ENCODE data around the gene CREG2. TPM values are rescaled to one million over a fixed set of nuclear protein-coding genes. Genes with fewer than 3 reads are reported as not detected.

CREG2 gene
- total RNA-seq, 1 experiment from 2014 or later = 1.3 TPM

GRCh38 chr2:101415220-101415619 lies 27.9 kb upstream of the CREG2 start:
- TF ChIP-seq CTCF (IDR thresholded peaks at IDR 0.05; ENCODE audit: unreplicated experiment) = no peak
- intact Hi-C loops (cut with micrococcal nuclease; ENCODE audit: unreplicated experiment) = loop anchor here (10.0 kb wide), 2 partner anchors 280 to 1030 kb away; partner anchors contain the start of gene MAP4K4
- no TSS peak for BruUV-seq (replicated peaks)
- Mint-ChIP-seq H3K27me3 (ENCODE audit: unreplicated experiment) (no peaks in the 10 kb centered on the region), H3K27ac (ENCODE audit: unreplicated experiment) (no peak overlapping the region), H3K4me1 (ENCODE audit: low read depth, unreplicated experiment) (peaks cover 5% of the 10 kb centered on the region), H3K36me3 (ENCODE audit: insufficient read depth, unreplicated experiment) (no peaks in the 10 kb centered on the region), H3K9me3 (ENCODE audit: low read depth, unreplicated experiment) (no peaks in the 10 kb centered on the region), H3K4me3 (ENCODE audit: low read depth, unreplicated experiment) (no peak overlapping the region)
- DNase-seq = no peak
- CTCF ChIA-PET = interaction anchor here (0.6 kb wide), 1 partner anchor 1208 kb away, joined by 9 read pairs; no protein-coding TSS in a partner anchor

GRCh38 chr2:101412092-101412694 lies 24.9 kb upstream of the CREG2 start:
- CTCF ChIA-PET = no interaction called here
- H3K27ac Mint-ChIP-seq (ENCODE audit: unreplicated experiment) = no peak overlapping the region
- peaks cover 5% of the 10 kb centered on the region for H3K4me1 Mint-ChIP-seq (ENCODE audit: low read depth, unreplicated experiment)
- intact Hi-C loops (cut with micrococcal nuclease; ENCODE audit: unreplicated experiment) = loop anchor here (10.0 kb wide), 2 partner anchors 283 to 1033 kb away; partner anchors contain the start of gene MAP4K4
- H3K9me3 Mint-ChIP-seq (ENCODE audit: low read depth, unreplicated experiment) = no peaks in the 10 kb centered on the region
- H3K4me3 Mint-ChIP-seq (ENCODE audit: low read depth, unreplicated experiment) = no peak overlapping the region
- no peaks in the 10 kb centered on the region for H3K36me3 Mint-ChIP-seq (ENCODE audit: insufficient read depth, unreplicated experiment)
- no peaks in the 10 kb centered on the region for H3K27me3 Mint-ChIP-seq (ENCODE audit: unreplicated experiment)
- no peak for DNase-seq
- no TSS peak for BruUV-seq (replicated peaks)
- no peak for TF ChIP-seq CTCF (IDR thresholded peaks at IDR 0.05; ENCODE audit: unreplicated experiment)

- Mint-ChIP-seq H3K36me3 (ENCODE audit: insufficient read depth, unreplicated experiment) (no peaks in the 10 kb centered on the region), H3K27me3 (ENCODE audit: unreplicated experiment) (no peaks in the 10 kb centered on the region), H3K4me1 (ENCODE audit: low read depth, unreplicated experiment) (peaks cover 5% of the 10 kb centered on the region), H3K4me3 (ENCODE audit: low read depth, unreplicated experiment) (no peak overlapping the region), H3K27ac (ENCODE audit: unreplicated experiment) (no peak overlapping the region), H3K9me3 (ENCODE audit: low read depth, unreplicated experiment) (no peaks in the 10 kb centered on the region)
- CTCF ChIA-PET = interaction anchor here (0.6 kb wide), 1 partner anchor 560 kb away, joined by 3 read pairs; no protein-coding TSS in a partner anchor
- no peak for DNase-seq
- no TSS peak for BruUV-seq (replicated peaks)
- intact Hi-C loops (cut with micrococcal nuclease; ENCODE audit: unreplicated experiment) = loop anchor here (10.0 kb wide), 2 partner anchors 284 to 1034 kb away; partner anchors contain the start of gene MAP4K4
- no peak for TF ChIP-seq CTCF (IDR thresholded peaks at IDR 0.05; ENCODE audit: unreplicated experiment)
These were observed 23.4 kb upstream of the CREG2 start for GRCh38 chr2:101410746-101411145.

GRCh38 chr2:101410114-101410513 lies 22.8 kb upstream of the CREG2 start:
- no peaks in the 10 kb centered on the region for H3K9me3 Mint-ChIP-seq (ENCODE audit: low read depth, unreplicated experiment)
- no TSS peak for BruUV-seq (replicated peaks)
- H3K4me3 Mint-ChIP-seq (ENCODE audit: low read depth, unreplicated experiment) = no peak overlapping the region
- peaks cover 5% of the 10 kb centered on the region for H3K4me1 Mint-ChIP-seq (ENCODE audit: low read depth, unreplicated experiment)
- intact Hi-C loops (cut with micrococcal nuclease; ENCODE audit: unreplicated experiment) = loop anchor here (10.0 kb wide), 2 partner anchors 285 to 1035 kb away; partner anchors contain the start of gene MAP4K4
- no peak for DNase-seq
- no peaks in the 10 kb centered on the region for H3K36me3 Mint-ChIP-seq (ENCODE audit: insufficient read depth, unreplicated experiment)
- CTCF ChIA-PET = interaction anchor here (0.6 to 0.8 kb wide), 2 partner anchors 61 to 561 kb away, joined by 3 read pairs; no protein-coding TSS in a partner anchor
- no peak for TF ChIP-seq CTCF (IDR thresholded peaks at IDR 0.05; ENCODE audit: unreplicated experiment)
- no peak overlapping the region for H3K27ac Mint-ChIP-seq (ENCODE audit: unreplicated experiment)
- no peaks in the 10 kb centered on the region for H3K27me3 Mint-ChIP-seq (ENCODE audit: unreplicated experiment)

Measured in Calu3 (cell line).